Activated CD8-positive, alpha-beta memory T cell treated with anti-CD3 and anti-CD28 coated beads, Interleukin-2, amount 10 ng/mL, durations not matched to agents 7 days and 5 days (primary cell): Measurements from ENCODE around the gene TPPP3. TPM values are rescaled to one million over a fixed set of nuclear protein-coding genes. Genes with fewer than 3 reads are reported as not detected.
A peak's percentile ranks its signal among the peaks of the same experiment; 100 is the strongest.
"Not testable (repeated sequence)": the region's sequence is repeated elsewhere in the genome, so short reads cannot be mapped to it uniquely, and the experiment has no call there.

ENCODE experiments used
- ATAC-seq: fragments of 150-1000 bp; cut with Tn5 transposase; one replicate; pipeline ENCODE4 v1.10.0; 2021; ENCODE audit warnings: moderate library complexity
- CTCF ChIA-PET: fragments of 350-600 bp; sonication (Branson Sonifier 250); formaldehyde crosslinking; loops from one replicate; lab custom pipeline; 2021; ENCODE audit warnings: antibody characterized with exemption; lab: Charles Lee
- DNase-seq: peaks from one replicate; pipeline ENCODE4 v3.0.0-alpha.2; 2020
- H3K27ac Mint-ChIP-seq: one replicate; pipeline ENCODE4 v1.8.0; 2021; ENCODE audit warnings: mild to moderate bottlenecking, mixed read lengths
- H3K27me3 Mint-ChIP-seq: one replicate; pipeline ENCODE4 v1.8.0; 2021; ENCODE audit warnings: mixed read lengths
- H3K36me3 Mint-ChIP-seq: one replicate; pipeline ENCODE4 v1.8.0; 2021; ENCODE audit warnings: mild to moderate bottlenecking, mixed read lengths
- H3K4me1 Mint-ChIP-seq: one replicate; pipeline ENCODE4 v1.8.0; 2021; ENCODE audit warnings: mixed read lengths
- H3K4me3 Mint-ChIP-seq: one replicate; pipeline ENCODE4 v1.8.0; 2021; ENCODE audit warnings: mild to moderate bottlenecking, moderate library complexity, mixed read lengths
- H3K9me3 Mint-ChIP-seq: one replicate; pipeline ENCODE4 v1.8.0; 2022; ENCODE audit warnings: low read depth, mixed read lengths
- total RNA-seq, 2 experiments: library from RNA; stranded (reverse); gene quantifications; one replicate each; pipeline ENCODE4 v1.2.3, GENCODE V29; 2021

Gene TPPP3
- total RNA-seq, 2 experiments from 2014 or later: not detected

DNA sequence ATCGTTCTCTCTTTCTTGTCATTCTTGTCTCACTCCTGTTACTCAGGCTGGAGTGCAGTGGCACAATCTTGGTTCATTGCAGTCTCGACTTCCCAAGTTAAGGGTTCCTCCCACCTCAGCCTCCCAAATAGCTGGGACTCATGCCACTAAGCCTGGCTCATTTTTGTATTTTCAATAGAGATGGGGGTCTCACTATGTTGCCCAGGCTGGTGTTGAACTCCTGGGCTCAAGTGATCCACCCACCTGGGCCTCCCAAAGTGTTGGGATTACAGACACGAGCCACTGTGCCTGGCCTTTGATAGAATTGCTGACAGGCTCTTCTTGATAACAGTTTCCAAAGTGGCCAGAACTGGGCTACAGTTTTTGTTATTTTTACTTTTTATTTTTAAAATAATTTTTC lies 32.3 kb downstream of the TPPP3 start:
- Mint-ChIP-seq H3K9me3 (no peaks in the 10 kb centered on the region), H3K36me3 (no peaks in the 10 kb centered on the region), H3K4me1 (peaks cover 13% of the 10 kb centered on the region), H3K27ac (no peak overlapping the region), H3K4me3 (no peak overlapping the region), H3K27me3 (peaks cover 35% of the 10 kb centered on the region)
- CTCF ChIA-PET: no interaction called here
- ATAC-seq: no peak
- no peak for DNase-seq

DNA sequence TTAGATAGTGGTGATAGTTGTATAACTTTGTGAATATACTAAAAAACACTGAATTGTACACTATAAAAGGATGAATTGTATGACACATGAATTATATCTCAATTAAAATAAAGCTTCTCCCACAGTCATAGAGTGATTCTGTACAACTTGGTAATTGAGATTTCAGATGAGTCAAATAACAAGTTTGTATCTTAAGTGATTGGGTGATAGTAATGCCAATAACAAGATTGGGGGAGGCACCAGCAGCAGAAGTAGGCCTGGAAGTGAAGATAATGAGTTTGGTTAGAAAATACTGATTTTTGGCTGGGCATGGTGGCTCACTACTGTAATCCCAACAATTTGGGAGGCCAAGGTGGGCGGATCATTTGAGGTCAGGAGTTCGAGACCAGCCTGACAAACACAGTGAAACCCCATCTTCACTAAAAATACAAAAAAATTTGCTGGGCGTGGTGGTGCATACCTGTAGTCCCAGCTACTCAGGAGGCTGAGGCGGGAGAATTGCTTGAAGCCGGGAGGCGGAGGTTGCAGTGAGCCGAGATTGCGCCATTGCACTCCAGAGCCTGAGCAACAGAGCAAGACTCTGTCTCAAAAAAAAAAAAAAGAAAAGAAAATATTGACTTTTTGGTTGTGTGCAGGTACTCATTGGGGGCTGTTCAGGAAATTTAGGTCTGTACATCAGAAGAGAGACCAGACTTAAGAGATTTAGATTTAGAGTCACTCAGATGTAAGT lies 33.6 kb downstream of the TPPP3 start:
- H3K4me1 Mint-ChIP-seq, H3K9me3 Mint-ChIP-seq, ATAC-seq, H3K27ac Mint-ChIP-seq, CTCF ChIA-PET, H3K4me3 Mint-ChIP-seq, H3K36me3 Mint-ChIP-seq, DNase-seq: not testable (repeated sequence)
- peaks cover 31% of the 10 kb centered on the region for H3K27me3 Mint-ChIP-seq

DNA sequence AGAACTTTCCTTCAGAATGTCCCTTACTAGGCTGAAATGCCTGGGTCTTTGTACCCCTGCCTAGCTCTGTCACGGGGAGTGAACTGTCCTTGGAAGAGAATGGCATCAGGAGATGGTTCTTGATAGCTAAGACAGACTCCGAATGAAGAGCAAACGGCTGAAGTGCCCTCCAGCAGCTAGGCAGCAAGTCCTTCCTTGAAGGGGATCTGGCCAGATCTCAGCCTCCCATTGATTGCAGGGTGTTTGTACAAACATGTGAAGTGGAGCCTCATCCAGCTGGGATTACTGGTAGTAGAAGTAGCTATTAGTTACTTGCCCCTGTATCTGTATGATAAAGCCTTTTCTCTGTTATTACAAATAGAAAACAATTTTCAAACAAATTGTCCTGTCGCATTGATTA lies 35.7 kb downstream of the TPPP3 start:
- Mint-ChIP-seq H3K4me1 (peaks cover 7% of the 10 kb centered on the region), H3K4me3 (no peak overlapping the region), H3K27ac (no peak overlapping the region), H3K36me3 (no peaks in the 10 kb centered on the region), H3K27me3 (peaks cover 22% of the 10 kb centered on the region), H3K9me3 (no peaks in the 10 kb centered on the region)
- DNase-seq (no peak), ATAC-seq (no peak)
- CTCF ChIA-PET: interaction anchor here (1.6 kb wide), 1 partner anchor 18 kb away, joined by 3 read pairs; no protein-coding TSS in a partner anchor

DNA sequence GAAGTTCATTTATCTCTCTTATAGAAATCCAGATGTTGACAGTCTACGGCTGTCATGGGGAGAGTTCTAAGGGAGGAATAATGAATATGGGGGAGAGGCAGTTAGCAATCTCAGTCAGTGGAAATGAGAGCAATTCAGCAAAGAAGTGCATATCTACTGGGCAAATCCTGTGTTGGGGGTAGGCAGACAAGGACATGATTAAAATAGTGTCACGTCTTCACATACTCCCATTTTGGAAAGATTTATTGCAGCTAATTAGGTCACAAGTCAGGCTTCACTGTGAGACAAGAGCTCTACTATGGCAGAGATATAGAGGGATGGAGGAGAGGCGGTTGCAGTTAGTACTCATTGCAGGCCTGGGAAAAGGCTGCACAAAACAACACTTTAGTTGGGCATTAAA lies 36.9 kb downstream of the TPPP3 start:
- CTCF ChIA-PET: interaction anchor here (1.6 kb wide), 1 partner anchor 16 kb away, joined by 3 read pairs; no protein-coding TSS in a partner anchor

DNA sequence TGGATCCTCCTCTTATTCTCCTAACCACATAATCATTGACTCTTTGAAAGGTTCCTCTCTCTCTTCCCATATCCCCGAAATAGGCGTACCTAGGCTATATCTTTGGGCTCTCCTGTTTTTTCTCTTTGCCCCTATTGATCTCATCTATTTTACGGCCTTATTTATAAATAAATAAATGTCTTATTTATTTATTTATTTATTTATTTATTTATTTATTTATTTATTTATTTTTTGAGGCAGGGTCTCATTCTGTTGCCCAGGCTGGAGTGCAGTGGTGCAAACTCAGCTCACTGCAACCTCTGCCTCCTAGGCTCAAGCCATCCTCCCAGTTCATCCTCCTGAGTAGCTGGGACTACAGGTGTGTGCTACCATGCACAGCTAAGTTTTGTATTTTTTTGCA lies 40.8 kb downstream of the TPPP3 start:
- CTCF ChIA-PET: interaction anchor here (1.0 to 1.7 kb wide), 6 partner anchors 13 to 92 kb away, joined by 3 to 6 read pairs (median 4); no protein-coding TSS in a partner anchor
- H3K4me3 Mint-ChIP-seq, DNase-seq, H3K27me3 Mint-ChIP-seq, H3K36me3 Mint-ChIP-seq, H3K9me3 Mint-ChIP-seq, H3K4me1 Mint-ChIP-seq, ATAC-seq, H3K27ac Mint-ChIP-seq: not testable (repeated sequence)

More for the DNA sequence above, 36.9 kb downstream of the TPPP3 start:
- Mint-ChIP-seq H3K36me3 (no peaks in the 10 kb centered on the region), H3K4me1 (peaks cover 7% of the 10 kb centered on the region), H3K4me3 (no peak overlapping the region), H3K27me3 (peaks cover 22% of the 10 kb centered on the region), H3K27ac (no peak overlapping the region), H3K9me3 (no peaks in the 10 kb centered on the region)
- no peak for ATAC-seq
- DNase-seq: no peak

DNA sequence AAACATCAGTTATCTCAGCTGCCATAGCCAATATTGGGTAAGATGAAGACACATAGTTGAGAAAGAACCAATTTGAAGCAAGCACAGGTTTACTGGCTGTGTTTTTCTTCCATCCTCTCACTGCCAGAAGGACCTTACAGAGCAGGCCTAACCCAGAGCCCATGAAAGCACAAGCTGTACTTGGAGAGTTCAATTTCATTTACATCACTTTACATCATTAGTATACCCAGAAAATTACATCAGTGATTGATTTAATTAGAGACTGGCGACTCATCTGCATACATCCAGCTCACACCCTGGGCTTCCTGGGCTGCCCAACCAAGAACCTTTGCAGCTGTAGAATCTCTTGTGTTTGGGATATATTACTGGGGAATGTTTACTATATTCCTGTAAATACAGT lies 43.0 kb downstream of the TPPP3 start:
- no peaks in the 10 kb centered on the region for H3K4me1 Mint-ChIP-seq
- DNase-seq (no peak), ATAC-seq (no peak)
- H3K9me3 Mint-ChIP-seq: no peaks in the 10 kb centered on the region
- H3K36me3 Mint-ChIP-seq: no peaks in the 10 kb centered on the region
- peaks cover 7% of the 10 kb centered on the region for H3K27me3 Mint-ChIP-seq
- no peak overlapping the region for H3K4me3 Mint-ChIP-seq
- no peak overlapping the region for H3K27ac Mint-ChIP-seq
- CTCF ChIA-PET: interaction anchor here (0.8 to 5.1 kb wide), 6 partner anchors 23 to 114 kb away, joined by 3 to 25 read pairs (median 5); partner anchors contain the start of genes KCTD19 and LRRC36

DNA sequence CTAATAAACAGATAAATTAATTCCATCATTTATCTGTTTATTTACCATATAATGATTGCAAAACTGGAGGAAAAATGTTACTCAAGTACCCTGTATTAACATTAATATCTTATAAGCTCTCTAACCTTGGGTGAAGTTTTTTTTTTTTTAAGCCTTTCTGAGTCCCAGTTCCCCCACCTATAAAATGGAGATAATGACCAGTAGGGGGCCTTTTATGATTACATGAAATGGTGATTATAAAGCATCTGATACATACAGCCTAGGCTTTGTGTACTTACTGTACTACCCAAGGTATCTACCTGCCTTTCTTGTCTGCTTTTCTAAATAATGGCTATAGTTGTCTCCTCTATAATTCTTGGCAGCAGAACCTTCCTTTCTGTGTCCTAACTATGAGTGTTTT lies 44.1 kb downstream of the TPPP3 start:
- Mint-ChIP-seq H3K36me3 (no peaks in the 10 kb centered on the region), H3K4me1 (no peaks in the 10 kb centered on the region), H3K9me3 (no peaks in the 10 kb centered on the region), H3K27ac (no peak overlapping the region), H3K4me3 (no peak overlapping the region), H3K27me3 (peaks cover 7% of the 10 kb centered on the region)
- DNase-seq: no peak
- CTCF ChIA-PET: interaction anchor here (1.1 to 5.1 kb wide), 5 partner anchors 37 to 117 kb away, joined by 3 to 25 read pairs (median 4); no protein-coding TSS in a partner anchor
- ATAC-seq: peak; percentile 49

DNA sequence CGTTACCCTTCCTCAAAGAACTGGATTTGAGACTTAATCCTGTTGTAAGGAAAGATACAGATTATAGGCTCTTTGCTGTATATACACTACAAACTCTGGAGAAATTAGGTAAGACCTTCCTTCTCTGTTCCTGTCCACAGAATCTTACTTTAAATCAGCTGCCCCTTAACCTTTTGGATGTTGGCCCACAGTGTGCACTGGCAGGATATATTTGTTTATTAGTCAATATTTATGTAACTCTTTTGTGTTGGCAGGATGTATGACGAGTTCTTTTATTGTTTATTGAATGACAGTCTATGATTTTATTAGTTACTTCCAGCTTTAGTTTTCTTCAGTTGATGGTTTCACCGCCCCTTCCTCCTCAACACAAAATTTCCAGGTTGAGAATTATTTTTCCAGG lies 47.0 kb downstream of the TPPP3 start:
- CTCF ChIA-PET: interaction anchor here (0.9 to 5.1 kb wide), 5 partner anchors 20 to 135 kb away, joined by 3 to 25 read pairs (median 4); partner anchors contain the start of genes ATP6V0D1, KCTD19 and LRRC36
- H3K27ac Mint-ChIP-seq: no peak overlapping the region
- H3K9me3 Mint-ChIP-seq: no peaks in the 10 kb centered on the region
- H3K4me3 Mint-ChIP-seq: no peak overlapping the region
- DNase-seq (no peak), ATAC-seq (no peak)
- H3K27me3 Mint-ChIP-seq: peaks cover 13% of the 10 kb centered on the region
- no peaks in the 10 kb centered on the region for H3K36me3 Mint-ChIP-seq
- no peaks in the 10 kb centered on the region for H3K4me1 Mint-ChIP-seq

DNA sequence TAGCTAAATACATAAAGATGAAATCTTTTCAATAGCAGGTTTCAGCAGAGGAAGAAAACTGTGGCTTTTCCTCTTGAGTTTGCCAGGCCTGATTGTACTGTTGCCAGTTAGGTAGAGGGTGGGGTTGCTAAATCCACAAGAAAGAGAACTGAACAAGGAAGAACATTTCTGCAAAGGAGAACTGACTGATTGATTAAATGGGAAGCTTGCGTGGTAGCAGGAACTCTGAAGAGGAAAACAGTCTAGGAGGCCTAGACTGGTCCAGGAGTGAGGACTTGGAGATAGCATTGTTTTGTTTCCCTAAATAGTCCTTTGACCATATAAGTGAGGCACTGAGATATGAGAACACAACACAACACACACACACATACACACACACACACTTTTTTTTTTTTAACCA lies 47.9 kb downstream of the TPPP3 start:
- Mint-ChIP-seq H3K4me3 (no peak overlapping the region), H3K27me3 (peaks cover 13% of the 10 kb centered on the region), H3K9me3 (no peaks in the 10 kb centered on the region), H3K4me1 (no peaks in the 10 kb centered on the region), H3K27ac (no peak overlapping the region), H3K36me3 (no peaks in the 10 kb centered on the region)
- CTCF ChIA-PET: interaction anchor here (0.8 to 2.0 kb wide), 4 partner anchors 49 to 65 kb away, joined by 3 to 6 read pairs (median 3); no protein-coding TSS in a partner anchor
- no peak for DNase-seq
- ATAC-seq: no peak

DNA sequence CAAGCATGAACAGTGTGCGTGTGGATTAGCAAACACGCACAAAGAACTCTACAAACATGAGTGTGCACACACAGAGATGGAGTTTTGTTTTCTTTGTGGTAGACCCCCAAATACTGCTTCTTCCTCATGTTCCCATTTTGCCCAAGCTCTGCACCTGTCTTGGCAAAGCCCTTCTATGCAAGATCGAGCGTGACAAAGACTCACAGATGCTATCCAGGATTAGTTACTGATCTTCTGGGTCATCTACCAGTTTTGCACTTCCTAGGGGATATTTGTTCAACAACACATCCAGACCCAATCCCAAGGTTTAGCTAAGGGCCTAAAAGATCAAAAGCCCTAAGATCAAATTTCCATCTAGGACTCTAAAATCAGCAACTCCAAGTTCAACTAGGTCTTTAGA lies 50.7 kb downstream of the TPPP3 start:
- H3K4me3 Mint-ChIP-seq: no peak overlapping the region
- no peak overlapping the region for H3K27ac Mint-ChIP-seq
- CTCF ChIA-PET: no interaction called here
- no peaks in the 10 kb centered on the region for H3K36me3 Mint-ChIP-seq
- DNase-seq: no peak
- no peak for ATAC-seq
- H3K4me1 Mint-ChIP-seq: no peaks in the 10 kb centered on the region
- H3K9me3 Mint-ChIP-seq: no peaks in the 10 kb centered on the region
- peaks cover 17% of the 10 kb centered on the region for H3K27me3 Mint-ChIP-seq

DNA sequence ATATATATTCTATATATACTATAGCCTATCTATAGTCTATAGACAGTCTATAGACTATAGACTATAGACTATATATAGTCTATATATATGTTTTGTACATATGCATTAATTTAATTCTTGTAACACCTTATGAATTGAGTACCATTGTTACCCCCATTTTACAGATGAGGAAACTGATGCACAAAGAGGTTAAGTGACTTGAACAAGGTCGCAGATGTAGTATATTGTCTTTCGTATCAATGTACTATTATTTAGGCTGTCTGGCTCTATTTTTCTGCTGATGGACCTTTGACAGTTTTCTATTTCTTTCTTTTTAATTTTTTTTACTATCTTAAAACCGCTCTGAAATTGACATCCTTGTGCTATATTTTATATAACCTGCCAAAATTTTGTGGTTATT lies 52.0 kb downstream of the TPPP3 start:
- no peaks in the 10 kb centered on the region for H3K9me3 Mint-ChIP-seq
- no peaks in the 10 kb centered on the region for H3K4me1 Mint-ChIP-seq
- DNase-seq (no peak), ATAC-seq (no peak)
- CTCF ChIA-PET: no interaction called here
- H3K36me3 Mint-ChIP-seq: no peaks in the 10 kb centered on the region
- no peak overlapping the region for H3K27ac Mint-ChIP-seq
- no peak overlapping the region for H3K4me3 Mint-ChIP-seq
- H3K27me3 Mint-ChIP-seq: peaks cover 17% of the 10 kb centered on the region
